HEK293 (cell line): ENCODE measurements around the gene SELENOI.

Experiments used
- CTCF ChIA-PET: fragments of 350-600 bp; formaldehyde crosslinking; extraction: SDS; loops from one replicate; lab custom pipeline; 2021; ENCODE audit warnings: antibody characterized with exemption; lab: Yijun Ruan, JAX
- POLR2A ChIA-PET: fragments of 300-600 bp; formaldehyde crosslinking; extraction: SDS; loops from one replicate; lab custom pipeline; 2020; ENCODE audit warnings: antibody characterized with exemption, inconsistent platforms; lab: Yijun Ruan, JAX
- H3K27ac ChIP-seq: fragments of 200-500 bp; sonication (Bioruptor generic); 2 replicates; pipeline ENCODE4 v1.5.1; 2014; ENCODE audit warnings: low read depth, low read length, control low read depth, inconsistent platforms; ENCODE audit errors: extremely low read depth
- H3K36me3 ChIP-seq, 2 experiments: fragments of 200-500 bp in 1 of 2; sonication (Bioruptor generic) in 1 of 2; 1 replicate in 1 of 2; 2 replicates in 1 of 2; pipeline ENCODE4 v1.5.1; 2014 to 2017; ENCODE audit warnings: inconsistent platforms in 2 of 2, low read length in 2 of 2; ENCODE audit not compliant: control insufficient read depth in 2 of 2, insufficient read depth in 1 of 2
- H3K4me1 ChIP-seq: fragments of 200-500 bp; sonication (Bioruptor generic); 2 replicates; pipeline ENCODE4 v1.5.1; 2014; ENCODE audit warnings: mild to moderate bottlenecking, low read length, inconsistent platforms; ENCODE audit not compliant: control insufficient read depth, insufficient read depth
- H3K4me3 ChIP-seq: 2 replicates; pipeline ENCODE4 v1.5.1; 2011; ENCODE audit warnings: low read depth, mild to moderate bottlenecking, control low read depth, low read length, moderate library complexity
- H3K9me3 ChIP-seq: fragments of 200-500 bp; sonication (Bioruptor generic); 2 replicates; pipeline ENCODE4 v1.5.1; 2014; ENCODE audit warnings: low read depth, low read length, inconsistent platforms; ENCODE audit not compliant: control insufficient read depth, insufficient read depth
- CTCF ChIP-seq: fragments of 450-650 bp; formaldehyde crosslinking; IDR thresholded peaks from 2 replicates; pipeline ENCODE4 v1.5.1; 2016; ENCODE audit warnings: missing biosample characterization, missing genetic modification characterization
- FEZF1 ChIP-seq: fragments of 450-650 bp; formaldehyde crosslinking; IDR thresholded peaks from 2 replicates; pipeline ENCODE4 v1.5.1; 2016; ENCODE audit warnings: missing biosample characterization, missing genetic modification characterization
- MZF1 ChIP-seq: fragments of 450-650 bp; formaldehyde crosslinking; IDR thresholded peaks from 2 replicates; pipeline ENCODE4 v1.5.1; 2017; ENCODE audit warnings: missing biosample characterization, missing genetic modification characterization, borderline replicate concordance
- PRDM2 ChIP-seq: fragments of 450-650 bp; formaldehyde crosslinking; IDR thresholded peaks from 2 replicates; pipeline ENCODE4 v1.5.1; 2016; ENCODE audit warnings: missing biosample characterization, missing genetic modification characterization, borderline replicate concordance
- SALL2 ChIP-seq: fragments of 450-650 bp; formaldehyde crosslinking; IDR thresholded peaks from 2 replicates; pipeline ENCODE4 v1.5.0; 2017; ENCODE audit warnings: missing biosample characterization, mild to moderate bottlenecking, missing genetic modification characterization, borderline replicate concordance
- TRIM28 ChIP-seq: IDR thresholded peaks from 2 replicates; pipeline ENCODE4 v1.6.1; 2011; ENCODE audit warnings: low read length, control low read depth, borderline replicate concordance
- WT1 ChIP-seq: fragments of 450-650 bp; formaldehyde crosslinking; IDR thresholded peaks from 2 replicates; pipeline ENCODE4 v1.5.1; 2016; ENCODE audit warnings: missing biosample characterization, missing genetic modification characterization
- ZBTB8A ChIP-seq: fragments of 450-650 bp; formaldehyde crosslinking; IDR thresholded peaks from 2 replicates; pipeline ENCODE4 v1.5.1; 2016; ENCODE audit warnings: missing biosample characterization, missing genetic modification characterization
- ZNF121 ChIP-seq: fragments of 450-650 bp; formaldehyde crosslinking; IDR thresholded peaks from 2 replicates; pipeline ENCODE4 v1.5.1; 2016; ENCODE audit warnings: missing biosample characterization, missing genetic modification characterization
- ZNF280C ChIP-seq: fragments of 450-650 bp; formaldehyde crosslinking; IDR thresholded peaks from 2 replicates; pipeline ENCODE4 v1.5.1; 2016; ENCODE audit warnings: missing biosample characterization, missing genetic modification characterization
- ZNF292 ChIP-seq: fragments of 450-650 bp; formaldehyde crosslinking; IDR thresholded peaks from 2 replicates; pipeline ENCODE4 v1.5.1; 2016; ENCODE audit warnings: low read depth, missing biosample characterization, missing genetic modification characterization, borderline replicate concordance
- ZNF404 ChIP-seq: fragments of 450-650 bp; formaldehyde crosslinking; IDR thresholded peaks from 2 replicates; pipeline ENCODE4 v1.5.1; 2017; ENCODE audit warnings: missing biosample characterization, missing genetic modification characterization
- ZNF488 ChIP-seq: fragments of 450-650 bp; formaldehyde crosslinking; IDR thresholded peaks from 2 replicates; pipeline ENCODE4 v1.5.1; 2016; ENCODE audit warnings: missing biosample characterization, missing genetic modification characterization
- ZNF571 ChIP-seq: fragments of 450-650 bp; formaldehyde crosslinking; IDR thresholded peaks from 2 replicates; pipeline ENCODE4 v1.5.0; 2017; ENCODE audit warnings: missing biosample characterization, missing genetic modification characterization
- ZNF785 ChIP-seq: fragments of 450-650 bp; formaldehyde crosslinking; IDR thresholded peaks from 2 replicates; pipeline ENCODE4 v1.5.1; 2016; ENCODE audit warnings: missing biosample characterization, missing genetic modification characterization
- ZNF792 ChIP-seq: fragments of 450-650 bp; formaldehyde crosslinking; IDR thresholded peaks from 2 replicates; pipeline ENCODE4 v1.5.1; 2016; ENCODE audit warnings: missing biosample characterization, missing genetic modification characterization

The SELENOI gene

GRCh38 chr2:26442707-26443106, 96.8 kb downstream of the SELENOI start:
- CTCF ChIA-PET: interaction anchor here (0.5 to 1.2 kb wide), 3 partner anchors 10 to 242 kb away, joined by 3 to 4 read pairs (median 4); no protein-coding TSS in a partner anchor
- H3K27ac ChIP-seq: no peak overlapping the region
- TF ChIP-seq PRDM2 (tag by site-specific recombination): no peak
- TF ChIP-seq ZNF792 (tag by site-specific recombination): no peak
- TF ChIP-seq ZNF280C (tag by site-specific recombination): no peak
- TF ChIP-seq MZF1 (tag by site-specific recombination): no peak
- no peak for TF ChIP-seq ZNF404
- TF ChIP-seq FEZF1 (tag by site-specific recombination): no peak
- no peak for TF ChIP-seq ZBTB8A (tag by site-specific recombination)
- TF ChIP-seq ZNF571 (tag by site-specific recombination): no peak
- TF ChIP-seq SALL2 (tag by site-specific recombination): no peak
- no peak for TF ChIP-seq ZNF785 (tag by site-specific recombination)
- no peak for TF ChIP-seq WT1 (tag by site-specific recombination)
- no peak for TF ChIP-seq TRIM28
- TF ChIP-seq CTCF: no peak
- no peak for TF ChIP-seq ZNF121 (tag by site-specific recombination)
- no peak for TF ChIP-seq ZNF292 (tag by site-specific recombination)
- no peak for TF ChIP-seq ZNF488 (tag by site-specific recombination)
- no peaks in the 10 kb centered on the region for H3K9me3 ChIP-seq
- H3K36me3 ChIP-seq: no peaks in the 10 kb centered on the region
- no peak overlapping the region for H3K4me3 ChIP-seq
- H3K4me1 ChIP-seq: peaks cover 4% of the 10 kb centered on the region; the same call in 1 of the 2 replicates
- POLR2A ChIA-PET: no interaction called here
